Upper lobe of right lung (tissue), 1 donor: Measurements from ENCODE around the gene SLC38A9. TPM values are rescaled to one million over a fixed set of nuclear protein-coding genes. Genes with fewer than 3 reads are reported as not detected.

Source experiments
- ATAC-seq: fragments of 200-7000 bp; cut with Tn5 transposase; one replicate; pipeline ENCODE4 v1.9.1; 2020; ENCODE audit warnings: mild to moderate bottlenecking, moderate library complexity
- DNase-seq: peaks from one replicate; pipeline ENCODE4 v3.0.0-alpha.2; 2020
- H3K27ac ChIP-seq: fragments of 200-600 bp; one replicate; pipeline ENCODE4 v1.8.0; 2022
- H3K27me3 ChIP-seq: fragments of 200-600 bp; one replicate; pipeline ENCODE4 v1.8.0; 2022; ENCODE audit warnings: mild to moderate bottlenecking
- H3K36me3 ChIP-seq: fragments of 200-600 bp; one replicate; pipeline ENCODE4 v1.8.0; 2022
- H3K4me1 ChIP-seq: fragments of 200-600 bp; one replicate; pipeline ENCODE4 v1.8.0; 2022
- H3K4me3 ChIP-seq: fragments of 200-600 bp; one replicate; pipeline ENCODE4 v1.8.0; 2022; ENCODE audit warnings: mild to moderate bottlenecking
- H3K9me3 ChIP-seq: fragments of 200-600 bp; one replicate; pipeline ENCODE4 v1.8.0; 2022
- CTCF ChIP-seq: fragments of 200-600 bp; IDR thresholded peaks from one replicate; pipeline ENCODE4 v1.8.0; 2022; ENCODE audit warnings: antibody characterized with exemption
- intact Hi-C: fragments of 100-400 bp; cut with DNase I; formaldehyde crosslinking; loops from one replicate; pipeline ENCODE4 v1.11.0; 2022
- total RNA-seq: library from RNA; stranded (reverse); fragmentation: NEBNext Ultra II Directional; extraction: Animal tissue kit (Norgen Biotek cat#: 25700); gene quantifications from one replicate; pipeline ENCODE4 v1.2.1, GENCODE V29; 2021
- donor health status: DM: no; HTN: yes; CAD: no; lungs with severe emphysema.

SLC38A9 gene
- total RNA-seq, 1 donor from 2014 or later, result 24.7 TPM

- no peaks in the 10 kb centered on the region for H3K27me3 ChIP-seq
- H3K36me3 ChIP-seq, result no peaks in the 10 kb centered on the region
- no peak for TF ChIP-seq CTCF
- intact Hi-C loops, result no loop called here
- peaks cover 3% of the 10 kb centered on the region for H3K4me1 ChIP-seq
- ATAC-seq (no peak), DNase-seq (no peak)
- no peak overlapping the region for H3K4me3 ChIP-seq
- H3K27ac ChIP-seq, result no peak overlapping the region
- H3K9me3 ChIP-seq, result no peaks in the 10 kb centered on the region
Measured at GRCh38 chr5:55584398-55585205, 127.5 kb downstream of the SLC38A9 start.

- Histone ChIP-seq H3K4me3 (no peak overlapping the region), H3K9me3 (no peaks in the 10 kb centered on the region), H3K27ac (no peak overlapping the region), H3K36me3 (no peaks in the 10 kb centered on the region), H3K4me1 (peaks cover 3% of the 10 kb centered on the region), H3K27me3 (no peaks in the 10 kb centered on the region)
- TF ChIP-seq CTCF, result no peak
- no peak for DNase-seq
- intact Hi-C loops, result no loop called here
- no peak for ATAC-seq
Measured at GRCh38 chr5:55583578-55583977, 128.5 kb downstream of the SLC38A9 start.

GRCh38 chr5:55582256-55582655, 129.9 kb downstream of the SLC38A9 start:
- DNase-seq (no peak), ATAC-seq (no peak)
- no peak overlapping the region for H3K27ac ChIP-seq

GRCh38 chr5:55580042-55580441, 132.1 kb downstream of the SLC38A9 start:
- Histone ChIP-seq H3K4me1 (peaks cover 9% of the 10 kb centered on the region), H3K9me3 (no peaks in the 10 kb centered on the region), H3K36me3 (no peaks in the 10 kb centered on the region), H3K27ac (no peak overlapping the region), H3K27me3 (no peaks in the 10 kb centered on the region), H3K4me3 (no peak overlapping the region)
- intact Hi-C loops, result no loop called here
- no peak for ATAC-seq
- no peak for DNase-seq
- TF ChIP-seq CTCF, result no peak

More at GRCh38 chr5:55582256-55582655, 129.9 kb downstream of the SLC38A9 start:
- intact Hi-C loops, result no loop called here
- no peak overlapping the region for H3K4me3 ChIP-seq
- no peaks in the 10 kb centered on the region for H3K36me3 ChIP-seq
- H3K9me3 ChIP-seq, result no peaks in the 10 kb centered on the region
- TF ChIP-seq CTCF, result no peak
- H3K4me1 ChIP-seq, result peaks cover 3% of the 10 kb centered on the region
- H3K27me3 ChIP-seq, result no peaks in the 10 kb centered on the region

- Histone ChIP-seq H3K27ac (no peak overlapping the region), H3K27me3 (no peaks in the 10 kb centered on the region), H3K4me1 (peaks cover 9% of the 10 kb centered on the region), H3K4me3 (no peak overlapping the region), H3K36me3 (no peaks in the 10 kb centered on the region), H3K9me3 (no peaks in the 10 kb centered on the region)
- DNase-seq, result no peak
- no peak for TF ChIP-seq CTCF
- intact Hi-C loops, result no loop called here
- no peak for ATAC-seq
Measured at GRCh38 chr5:55578771-55579170, 133.4 kb downstream of the SLC38A9 start.
